GM21381 (cell line): ENCODE results near the gene ARPC4.
"Not testable (repeated sequence)": the region's sequence is repeated elsewhere in the genome, so short reads cannot be mapped to it uniquely, and the experiment has no call there.

Source experiments
- ATAC-seq: cut with Tn5 transposase; IDR thresholded peaks from one replicate; pipeline ENCODE4 v1.9.1; 2021; ENCODE audit warnings: mild to moderate bottlenecking, moderate library complexity; ENCODE audit not compliant: unreplicated experiment

ARPC4 gene

DNA sequence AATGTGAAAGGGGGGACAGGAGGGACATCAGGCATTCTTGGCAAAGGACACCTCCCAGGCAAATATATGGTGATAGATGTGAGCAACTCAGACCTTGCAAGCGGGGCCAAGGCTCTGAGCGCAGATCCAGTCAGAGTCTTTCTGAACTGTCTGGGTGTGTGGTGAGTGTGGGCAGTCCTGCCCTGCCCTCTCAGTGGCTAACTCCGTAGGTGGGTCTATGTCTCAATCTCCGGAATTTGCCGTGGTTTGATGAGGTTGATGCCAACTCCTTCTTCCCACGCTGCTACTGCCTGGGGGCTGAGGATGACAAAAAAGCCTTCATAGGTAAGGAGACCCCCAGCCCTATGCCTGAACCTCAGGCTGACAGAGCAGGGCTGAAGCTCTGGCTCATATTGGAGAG lies 24.6 kb downstream of the ARPC4 start:
- ATAC-seq: no peak

DNA sequence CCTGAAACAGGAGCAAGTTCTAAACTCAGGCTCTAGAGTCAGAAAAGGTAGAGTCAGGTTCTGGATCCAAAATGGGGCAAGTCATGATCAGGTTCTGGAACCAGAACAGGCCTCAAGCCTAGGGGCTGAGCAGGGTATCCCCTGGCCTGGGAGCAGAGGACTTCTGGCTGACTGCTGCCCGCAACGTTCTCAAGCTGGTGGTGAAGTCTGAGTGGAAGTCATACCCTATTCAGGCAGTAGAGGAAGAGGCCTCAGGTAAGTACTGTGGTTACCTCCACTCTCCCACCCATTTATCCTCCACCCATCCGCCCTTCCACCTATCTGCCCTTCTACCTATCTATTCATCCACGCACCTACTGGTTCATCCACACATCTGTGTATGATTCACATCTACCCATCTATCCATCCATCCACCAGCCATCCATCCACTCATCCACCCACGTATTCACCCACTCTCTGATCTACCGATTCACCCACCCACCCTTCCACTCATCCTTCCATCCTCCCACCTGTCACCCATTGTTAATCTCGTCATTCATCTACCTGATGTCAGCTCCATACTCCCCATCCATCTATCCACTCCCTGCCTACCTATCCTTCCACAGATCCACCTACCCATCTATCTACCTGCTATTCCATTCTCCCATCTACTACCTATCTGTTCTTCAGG lies 25.9 kb downstream of the ARPC4 start:
- no peak for ATAC-seq

DNA sequence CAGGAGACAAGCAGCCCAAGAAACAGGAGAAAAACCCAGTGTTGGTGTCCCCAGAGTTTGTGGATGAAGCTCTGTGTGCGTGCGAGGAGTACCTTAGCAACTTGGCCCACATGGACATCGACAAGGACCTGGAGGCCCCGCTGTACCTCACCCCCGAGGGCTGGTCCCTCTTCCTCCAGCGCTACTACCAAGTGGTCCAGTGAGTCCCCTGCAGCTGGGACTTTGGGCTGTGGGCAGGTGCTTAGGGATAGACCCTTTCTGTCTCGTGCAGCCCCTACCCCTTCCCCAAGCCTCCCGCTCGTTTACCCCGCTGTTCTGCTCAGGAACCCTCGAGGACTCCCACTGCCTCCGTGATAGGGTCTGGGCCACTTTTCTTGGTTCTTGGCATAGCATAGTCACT lies 27.7 kb downstream of the ARPC4 start:
- no peak for ATAC-seq

DNA sequence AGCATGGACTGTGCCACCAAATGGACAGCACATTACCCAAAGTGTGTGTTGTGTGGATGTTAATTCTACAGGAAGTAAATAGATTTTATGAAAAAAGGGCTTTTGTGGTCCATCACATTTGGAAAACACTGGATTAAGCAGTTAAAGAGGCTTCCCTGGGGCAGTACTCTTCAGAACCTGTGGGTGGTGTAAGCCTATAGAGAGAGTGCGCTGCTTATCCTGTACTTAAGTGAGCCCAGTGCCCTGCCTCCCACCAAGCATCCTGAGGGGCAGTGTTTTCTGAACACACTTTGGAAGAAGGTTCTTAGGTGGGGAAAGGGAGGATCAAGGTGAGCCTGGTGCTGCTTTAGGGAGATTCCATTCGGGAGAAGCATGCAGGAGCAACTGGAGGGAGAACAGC lies 28.1 kb downstream of the ARPC4 start:
- ATAC-seq: no peak

DNA sequence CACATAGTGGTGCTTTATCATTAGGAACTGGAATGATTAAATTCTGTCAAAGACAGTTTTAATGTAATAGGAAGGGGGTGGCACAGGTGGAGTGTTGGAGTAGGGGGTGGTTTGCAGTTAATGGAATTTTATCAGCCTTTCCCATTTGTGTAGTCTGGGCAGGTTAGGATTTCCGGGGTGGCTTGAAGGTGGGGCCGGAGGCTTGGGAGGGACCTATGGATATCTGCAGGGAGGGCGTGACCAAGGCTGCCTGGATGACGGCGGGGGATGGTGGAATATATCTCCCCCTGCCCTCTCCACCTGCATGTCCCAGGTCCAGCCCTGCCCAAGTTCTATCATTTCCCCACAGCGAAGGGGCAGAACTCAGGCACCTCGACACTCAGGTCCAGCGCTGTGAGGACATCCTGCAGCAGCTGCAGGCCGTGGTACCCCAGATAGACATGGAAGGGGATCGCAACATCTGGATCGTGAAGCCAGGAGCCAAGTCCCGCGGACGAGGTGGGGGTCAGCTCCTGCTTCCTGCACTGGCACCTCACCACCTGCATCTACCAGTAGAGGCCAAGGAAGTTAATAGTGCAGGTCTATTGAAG lies 32.7 kb downstream of the ARPC4 start:
- ATAC-seq: no peak

DNA sequence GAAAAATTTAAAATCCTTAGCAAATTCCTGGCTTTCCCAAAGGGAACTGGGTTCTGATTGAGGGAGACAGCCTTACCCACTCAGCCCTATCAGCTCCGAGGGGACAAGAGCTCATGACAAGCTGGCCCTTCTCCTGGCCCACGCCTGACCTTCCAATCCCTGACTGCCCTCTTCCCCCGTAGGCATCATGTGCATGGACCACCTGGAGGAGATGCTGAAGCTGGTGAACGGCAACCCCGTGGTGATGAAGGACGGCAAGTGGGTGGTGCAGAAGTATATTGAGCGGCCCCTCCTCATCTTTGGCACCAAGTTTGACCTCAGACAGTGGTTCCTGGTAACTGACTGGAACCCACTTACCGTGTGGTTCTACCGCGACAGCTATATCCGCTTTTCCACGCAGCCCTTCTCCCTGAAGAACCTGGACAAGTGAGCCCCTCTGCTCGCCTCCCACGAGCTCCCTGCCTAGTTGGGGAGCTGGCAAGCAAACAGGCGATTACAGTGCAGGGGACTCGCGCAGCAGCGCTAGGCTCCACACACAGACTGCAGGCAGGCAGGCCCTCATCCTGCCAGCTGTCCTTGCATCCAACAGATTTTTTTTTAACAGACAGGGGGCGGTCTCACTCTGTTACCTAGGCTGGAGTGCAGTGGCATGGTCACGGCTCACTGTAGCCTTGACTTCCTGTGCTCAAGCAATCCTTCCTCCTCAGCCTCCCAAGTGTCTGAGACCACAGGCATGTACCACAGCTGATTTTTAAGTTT lies 34.1 kb downstream of the ARPC4 start:
- ATAC-seq: no peak

DNA sequence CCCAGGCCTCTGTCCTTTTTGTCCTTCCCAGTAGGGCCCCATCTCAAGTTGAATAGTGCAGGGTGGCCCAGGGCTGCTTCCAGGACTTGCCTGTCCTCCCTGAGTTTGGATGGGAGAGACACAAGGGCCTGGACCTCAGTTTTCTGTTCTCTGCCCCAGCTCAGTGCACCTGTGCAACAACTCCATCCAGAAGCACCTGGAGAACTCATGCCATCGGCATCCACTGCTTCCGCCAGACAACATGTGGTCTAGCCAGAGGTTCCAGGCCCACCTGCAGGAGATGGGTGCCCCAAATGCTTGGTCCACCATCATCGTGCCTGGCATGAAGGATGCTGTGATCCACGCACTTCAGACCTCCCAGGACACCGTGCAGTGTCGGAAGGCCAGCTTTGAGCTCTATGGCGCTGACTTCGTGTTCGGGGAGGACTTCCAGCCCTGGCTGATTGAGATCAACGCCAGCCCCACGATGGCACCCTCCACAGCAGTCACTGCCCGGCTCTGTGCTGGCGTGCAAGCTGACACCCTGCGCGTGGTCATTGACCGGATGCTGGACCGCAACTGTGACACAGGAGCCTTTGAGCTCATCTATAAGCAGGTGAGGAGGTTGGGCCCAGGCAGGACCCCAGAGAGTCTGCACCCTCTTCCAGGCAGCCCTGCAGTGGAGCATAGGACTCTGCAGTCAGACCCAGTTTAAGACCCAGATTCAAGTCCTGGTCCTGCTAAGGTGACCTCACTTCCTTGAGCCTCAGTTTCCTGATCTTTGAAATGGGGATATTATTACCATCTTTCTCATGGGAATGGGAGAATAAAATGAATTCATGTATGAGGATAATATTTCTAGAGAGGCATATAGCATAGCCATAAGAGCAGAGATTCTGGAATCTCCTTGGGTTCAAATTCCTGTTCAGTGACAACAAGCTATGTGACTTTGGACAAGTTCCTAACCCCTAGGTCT lies 36.2 kb downstream of the ARPC4 start:
- no peak for ATAC-seq

DNA sequence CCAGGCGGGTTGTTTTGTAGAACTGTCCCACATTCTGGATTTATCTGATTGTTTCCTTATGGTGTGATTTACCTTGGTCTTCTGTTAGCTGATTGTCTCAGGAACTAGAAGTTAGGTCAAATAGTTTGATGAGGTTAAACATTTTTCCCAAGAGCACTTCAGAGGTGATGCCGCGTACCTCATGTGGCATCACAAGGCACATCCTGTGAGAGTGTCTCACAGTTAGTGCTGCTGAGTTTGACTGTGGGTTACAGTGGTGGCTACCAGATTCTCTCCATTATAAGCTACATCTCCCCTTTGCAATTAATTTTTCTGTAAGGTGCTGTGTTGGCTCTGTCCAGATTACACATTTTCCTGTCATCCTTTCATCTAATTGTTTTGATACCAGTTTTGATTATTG lies 38.4 kb downstream of the ARPC4 start:
- ATAC-seq: no peak

DNA sequence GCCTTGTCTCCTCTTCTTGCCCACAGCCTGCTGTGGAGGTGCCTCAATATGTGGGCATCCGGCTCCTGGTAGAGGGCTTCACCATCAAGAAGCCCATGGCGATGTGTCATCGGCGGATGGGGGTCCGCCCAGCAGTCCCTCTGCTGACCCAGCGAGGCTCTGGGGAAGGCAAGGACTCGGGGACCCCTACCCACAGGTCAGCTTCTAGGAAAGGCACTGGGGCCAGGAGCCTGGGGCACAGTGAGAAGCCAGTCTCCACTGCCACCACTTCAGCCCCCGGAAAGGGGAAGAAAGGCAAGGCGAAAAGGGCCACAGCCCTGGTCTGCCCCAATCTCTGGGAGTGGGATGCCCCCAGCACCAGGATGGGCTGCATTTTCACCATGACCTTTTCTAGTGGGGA lies 40.2 kb downstream of the ARPC4 start:
- no peak for ATAC-seq

DNA sequence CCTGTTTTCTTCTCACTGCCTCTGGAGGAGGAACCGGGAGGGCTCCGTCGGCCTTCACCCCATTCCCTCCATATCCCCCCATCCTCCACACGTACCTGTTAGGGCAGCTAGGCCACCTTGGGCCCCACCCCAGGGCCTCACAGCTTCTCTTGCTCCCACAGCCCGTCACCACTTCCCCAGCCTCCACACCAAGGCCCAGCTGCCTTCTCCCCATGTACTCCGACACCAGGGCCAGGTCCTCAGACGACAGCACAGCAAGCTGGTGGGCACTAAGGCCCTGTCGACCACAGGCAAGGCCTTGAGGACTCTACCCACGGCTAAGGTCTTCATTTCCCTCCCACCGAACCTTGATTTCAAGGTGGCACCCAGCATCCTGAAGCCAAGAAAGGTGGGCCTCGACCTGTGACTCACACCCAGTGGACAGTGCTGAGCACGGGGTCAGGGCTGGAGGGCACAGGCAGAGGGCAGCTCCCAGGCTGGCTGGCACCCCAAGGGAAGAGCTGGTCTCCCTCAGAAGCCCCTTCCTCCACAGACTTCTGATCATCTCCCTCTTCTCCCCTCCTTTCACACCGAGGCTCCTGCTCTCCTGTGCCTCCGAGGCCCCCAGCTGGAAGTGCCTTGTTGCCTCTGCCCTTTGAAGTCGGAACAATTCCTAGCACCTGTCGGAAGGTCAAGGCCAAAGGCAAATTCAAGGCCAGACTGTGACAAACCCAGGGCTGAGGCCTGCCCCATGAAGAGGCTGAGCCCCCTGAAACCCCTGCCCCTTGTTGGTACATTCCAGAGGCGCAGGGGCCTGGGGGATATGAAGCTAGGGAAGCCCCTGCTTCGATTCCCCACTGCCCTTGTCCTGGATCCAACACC lies 41.9 kb downstream of the ARPC4 start:
- ATAC-seq: no peak

DNA sequence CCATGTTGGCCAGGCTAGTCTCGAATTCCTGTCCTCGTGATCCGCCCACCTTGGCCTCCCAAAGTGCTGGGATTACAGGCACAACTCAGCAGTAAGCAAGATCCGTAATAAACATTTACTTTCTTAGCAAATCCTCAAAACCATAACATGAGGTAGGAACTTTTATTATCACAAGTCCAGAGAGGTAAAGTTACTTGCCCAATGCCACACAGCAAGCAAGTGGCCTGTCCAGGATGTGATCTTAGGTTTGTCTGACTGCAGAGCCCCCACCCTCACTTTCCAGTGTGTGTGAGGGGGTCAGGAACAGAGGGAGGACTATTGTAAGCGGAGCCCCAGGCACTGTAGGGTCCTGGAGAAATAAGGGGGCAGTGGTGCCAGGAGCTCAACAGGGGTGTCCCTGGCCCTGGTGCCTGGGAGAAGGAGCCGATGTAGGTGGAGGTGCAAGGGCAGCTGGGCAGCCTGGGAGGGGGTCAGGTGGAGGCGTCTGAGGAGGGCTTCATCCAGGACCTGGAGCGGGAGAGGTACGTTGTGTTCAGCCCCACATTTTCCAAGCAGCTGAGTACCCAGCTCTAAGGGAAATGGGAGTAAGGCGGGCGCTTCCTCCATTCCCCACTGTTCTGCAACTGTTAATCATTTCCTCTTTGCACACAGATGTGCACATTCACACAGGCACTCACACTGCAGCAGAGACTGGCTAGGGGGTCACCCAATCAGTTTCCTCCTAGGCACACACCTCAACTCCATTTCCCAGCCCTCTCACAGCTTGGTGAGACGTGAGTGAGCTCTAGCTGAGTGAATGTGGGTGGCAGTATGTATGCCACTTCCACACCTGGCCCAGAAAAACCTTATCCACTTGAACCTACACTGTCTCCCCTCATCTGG lies 45.1 kb downstream of the ARPC4 start:
- no peak for ATAC-seq

DNA sequence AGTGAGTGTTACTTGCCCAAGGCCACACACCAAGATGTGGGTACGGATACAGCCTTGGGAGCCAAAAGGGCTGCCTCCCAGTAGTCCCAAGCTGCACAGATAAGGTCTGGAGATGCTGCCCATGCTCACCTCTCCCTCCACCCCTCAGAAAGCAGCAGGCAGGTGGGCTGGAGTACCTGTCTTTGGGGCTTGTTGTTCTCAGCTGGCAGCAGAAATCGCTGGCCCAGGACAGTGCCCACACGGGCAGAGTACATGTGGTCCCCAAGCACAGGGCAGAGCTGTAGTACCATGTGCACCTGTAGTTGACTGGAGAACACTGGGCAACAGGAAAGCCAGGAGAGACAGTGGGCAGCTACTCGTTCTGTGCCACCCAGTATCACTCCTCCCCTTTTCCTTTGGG lies 46.0 kb downstream of the ARPC4 start:
- no peak for ATAC-seq

DNA sequence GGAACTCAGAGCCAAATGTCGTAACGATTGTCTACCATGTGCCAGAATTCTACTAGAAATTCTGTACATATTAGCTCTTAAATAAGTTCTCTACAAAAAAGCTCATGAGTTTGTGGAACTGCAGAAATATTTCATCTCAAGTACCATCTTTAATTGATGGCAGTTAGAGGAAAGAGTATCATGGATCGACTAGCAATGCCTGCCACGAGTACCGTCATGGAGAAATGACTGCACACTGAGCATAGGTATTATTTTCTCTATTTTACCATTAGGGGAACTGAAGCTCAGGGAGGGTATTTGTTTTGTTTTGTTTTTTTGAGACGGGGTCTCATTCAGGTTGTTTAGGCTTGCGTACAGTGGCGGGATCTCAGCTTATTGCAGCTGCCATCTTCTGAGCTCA lies 48.1 kb downstream of the ARPC4 start:
- ATAC-seq: no peak

DNA sequence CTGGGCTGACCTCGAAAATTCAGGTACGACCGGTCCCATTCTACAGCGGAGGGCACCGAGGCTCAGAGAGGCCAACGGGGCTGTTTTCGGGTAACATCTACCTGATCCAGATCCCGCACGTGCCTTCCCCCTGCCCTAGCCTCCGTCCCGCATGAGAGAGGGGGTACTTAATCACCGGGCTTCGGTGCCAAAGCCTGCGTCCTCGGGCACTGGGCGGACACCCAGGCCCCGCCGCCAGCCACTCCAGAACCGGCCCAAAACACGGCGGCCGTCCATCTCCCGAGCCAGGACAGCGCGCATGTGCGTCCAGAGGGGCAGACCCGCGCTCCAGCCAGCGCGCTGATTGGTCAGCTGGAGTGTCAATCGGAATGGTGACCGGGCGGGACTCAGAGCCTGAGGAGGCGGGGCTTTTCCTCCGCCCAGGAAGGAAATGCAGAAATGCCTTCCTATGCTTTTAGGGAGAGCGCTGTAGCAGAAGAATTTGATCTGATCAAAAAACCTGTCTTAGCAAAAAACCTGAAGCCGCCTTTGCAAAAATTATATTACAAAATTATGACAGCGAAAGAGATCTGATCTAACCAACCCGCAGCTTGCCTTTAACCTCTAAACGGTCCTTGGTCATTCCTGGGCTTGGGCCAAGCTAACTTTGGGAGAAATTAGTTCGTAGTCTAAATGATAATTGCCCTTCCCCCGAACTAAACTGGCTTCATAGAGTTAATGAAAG lies 51.0 kb downstream of the ARPC4 start, which contains the start of gene RPUSD3:
TSS of gene RPUSD3 (minus strand) at position 294 of the 724 bp plus-strand sequence. CDS start at position 276, 18 bp downstream.
- ATAC-seq: peak; percentile 97

DNA sequence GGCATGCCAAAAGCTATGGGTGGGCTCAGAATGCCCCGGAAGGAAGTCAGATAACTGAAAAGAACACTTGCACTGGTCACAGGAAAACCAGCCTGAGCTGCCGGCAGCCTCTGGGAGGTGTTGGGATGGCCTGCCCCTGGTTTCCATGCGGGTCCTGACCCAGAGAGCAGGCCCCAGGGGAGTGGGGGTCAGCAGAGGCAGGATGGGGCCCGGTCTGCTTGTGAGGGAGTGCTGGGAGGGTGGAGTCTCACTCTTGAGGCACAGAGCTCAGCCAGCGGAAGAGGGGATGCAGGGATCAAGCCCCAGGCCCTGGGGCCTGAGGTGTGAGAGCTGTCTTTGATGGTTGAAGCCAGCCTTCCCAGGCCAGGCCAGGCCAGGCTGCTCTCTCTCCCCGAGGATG lies 53.3 kb downstream of the ARPC4 start:
- no peak for ATAC-seq

DNA sequence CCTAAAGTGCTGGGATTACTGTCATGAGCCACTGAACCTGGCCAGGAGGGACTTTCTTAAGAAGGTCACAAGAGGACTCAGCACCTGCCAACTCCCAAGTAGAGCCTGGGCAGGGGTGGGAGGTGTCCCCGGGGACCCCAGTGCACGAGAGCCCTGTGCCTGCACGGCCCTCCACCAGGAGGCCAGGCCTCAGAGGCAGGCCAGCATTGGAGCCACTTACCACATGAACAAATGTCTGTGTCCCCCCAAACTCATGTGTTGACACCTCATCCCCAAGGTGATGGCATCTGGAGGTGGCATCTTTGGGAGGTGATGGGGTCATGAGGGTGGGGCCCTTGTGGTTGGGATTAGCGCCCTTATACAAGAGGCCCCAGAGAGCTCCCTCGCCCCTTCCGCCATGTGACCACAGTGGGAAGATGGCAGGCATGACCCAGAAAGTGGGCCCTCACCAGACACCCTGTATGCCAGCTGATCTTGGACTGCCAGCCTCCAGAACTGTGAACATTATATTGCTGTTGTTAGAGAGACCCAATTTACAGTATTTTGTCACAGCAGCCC lies 54.1 kb downstream of the ARPC4 start:
- no peak for ATAC-seq

DNA sequence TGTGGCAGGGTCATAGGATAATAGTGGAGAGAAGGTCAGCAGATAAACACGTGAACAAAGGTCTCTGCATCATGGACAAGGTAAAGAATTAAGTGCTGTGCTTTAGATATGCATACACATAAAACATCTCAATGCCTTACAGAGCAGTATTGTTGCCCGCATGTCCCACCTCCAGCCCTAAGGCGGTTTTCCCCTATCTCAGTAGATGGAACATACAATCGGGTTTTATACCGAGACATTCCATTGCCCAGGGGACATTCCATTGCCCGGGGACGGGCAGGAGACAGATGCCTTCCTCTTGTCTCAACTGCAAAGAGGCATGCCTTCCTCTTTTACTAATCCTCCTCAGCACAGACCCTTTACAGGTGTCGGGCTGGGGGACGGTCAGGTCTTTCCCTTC lies 55.0 kb downstream of the ARPC4 start:
- not testable (repeated sequence) for ATAC-seq

DNA sequence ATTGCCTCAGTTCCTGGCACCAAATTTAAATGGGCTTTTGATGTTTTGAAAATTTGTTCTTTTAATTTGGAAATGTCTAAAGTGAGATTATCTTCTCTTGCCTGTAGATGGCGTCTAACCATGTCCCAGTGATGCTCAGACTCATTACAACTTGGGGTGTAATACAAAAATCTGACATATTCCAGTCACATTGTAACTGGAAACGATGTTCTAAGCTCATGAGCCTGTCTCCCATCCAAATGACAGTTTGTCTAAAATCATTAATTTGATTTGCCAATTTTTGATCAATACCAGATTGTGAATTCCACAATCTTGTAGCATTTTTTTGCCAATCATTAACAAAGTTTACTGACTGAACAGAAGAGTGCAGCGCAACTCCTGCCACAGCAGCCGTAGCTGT lies 56.0 kb downstream of the ARPC4 start:
- not testable (repeated sequence) for ATAC-seq
